GM20431 (cell line): ENCODE measurements around the gene STARD13.

Source experiments
- in situ Hi-C: fragments of 300-500 bp; cut with MseI, MboI; formaldehyde crosslinking; loops from one replicate; pipeline ENCODE4 v1.15.0; 2020; ENCODE audit warnings: low sequenced_read_pairs; ENCODE audit not compliant: unreplicated experiment

STARD13 gene

GRCh38 chr13:33233547-33233946 is 52.0 kb downstream of the STARD13 start:
- in situ Hi-C loops = loop anchor here (25.0 kb wide), 1 partner anchor 304 kb away; no protein-coding TSS in a partner anchor

- in situ Hi-C loops = loop anchor here (25.0 kb wide), 1 partner anchor 304 kb away; no protein-coding TSS in a partner anchor
Measured at GRCh38 chr13:33232883-33233282, 52.7 kb downstream of the STARD13 start.

GRCh38 chr13:33231339-33231738 is 54.2 kb downstream of the STARD13 start:
- in situ Hi-C loops = loop anchor here (25.0 kb wide), 1 partner anchor 306 kb away; no protein-coding TSS in a partner anchor

- in situ Hi-C loops = loop anchor here (25.0 kb wide), 1 partner anchor 307 kb away; no protein-coding TSS in a partner anchor
Measured at GRCh38 chr13:33230178-33230881, 55.2 kb downstream of the STARD13 start.

- in situ Hi-C loops = loop anchor here (25.0 kb wide), 1 partner anchor 308 kb away; no protein-coding TSS in a partner anchor
Measured at GRCh38 chr13:33229446-33230177, 55.9 kb downstream of the STARD13 start.

DNA sequence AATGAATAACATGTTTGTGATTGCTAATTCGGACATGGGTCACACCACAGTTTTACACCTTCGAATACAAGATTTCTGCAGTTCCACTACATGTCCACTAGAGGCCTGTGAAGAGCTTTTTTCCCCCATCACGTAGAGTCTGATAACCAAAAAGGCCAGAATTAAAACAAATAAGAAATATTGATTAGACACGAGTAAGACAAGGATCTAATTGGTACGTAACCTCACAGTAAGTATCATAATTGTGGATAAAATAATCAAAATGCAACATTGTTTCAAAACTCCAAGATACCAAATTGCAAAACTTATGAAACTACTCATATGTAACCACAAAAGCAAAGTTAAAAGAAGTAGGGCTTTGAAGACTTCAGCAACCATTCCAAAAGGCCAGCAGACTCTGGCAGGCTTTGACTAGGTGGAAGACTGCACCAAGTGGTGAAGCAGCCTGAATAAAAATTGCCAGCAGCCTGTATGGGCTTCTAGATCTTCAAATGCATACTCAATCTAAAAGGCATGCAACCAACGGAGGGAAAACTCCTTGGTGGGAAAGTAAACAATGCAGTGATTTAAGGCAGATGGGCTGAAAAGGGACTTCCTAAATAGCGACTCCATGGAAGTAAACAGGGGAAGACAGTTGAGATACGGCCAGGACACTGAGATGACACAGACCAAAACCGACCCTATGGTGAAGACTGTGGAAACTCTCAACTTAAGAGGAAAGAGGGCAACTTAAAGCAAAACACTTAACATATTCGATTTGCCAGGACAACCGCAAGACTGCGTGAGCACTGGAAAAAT is 56.7 kb downstream of the STARD13 start:
- in situ Hi-C loops = loop anchor here (25.0 kb wide), 1 partner anchor 308 kb away; no protein-coding TSS in a partner anchor

- in situ Hi-C loops = loop anchor here (25.0 kb wide), 1 partner anchor 309 kb away; no protein-coding TSS in a partner anchor
Measured at GRCh38 chr13:33227927-33228647, 57.5 kb downstream of the STARD13 start.

DNA sequence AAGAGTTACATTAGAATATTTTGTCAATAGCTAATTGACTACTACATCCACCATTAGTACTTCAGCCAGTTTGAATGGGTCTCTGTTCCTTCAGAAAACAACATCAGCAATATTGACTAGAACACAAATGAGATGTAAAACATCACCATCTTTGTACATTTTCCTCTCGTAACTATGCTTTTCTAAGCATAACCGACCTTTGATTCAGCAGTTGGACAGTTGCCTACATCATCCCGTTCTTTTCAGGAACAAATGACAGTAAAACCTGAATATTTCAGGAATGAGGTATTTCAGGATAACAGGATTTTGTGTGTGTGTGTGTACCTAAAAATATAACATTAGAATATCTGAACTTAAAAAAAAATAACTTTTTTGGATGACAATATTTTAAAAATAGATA is 60.9 kb downstream of the STARD13 start:
- in situ Hi-C loops = loop anchor here (25.0 kb wide), 1 partner anchor 313 kb away; no protein-coding TSS in a partner anchor

GRCh38 chr13:33224191-33224590 is 61.4 kb downstream of the STARD13 start:
- in situ Hi-C loops = no loop called here

GRCh38 chr13:33219926-33220325 is 65.6 kb downstream of the STARD13 start:
- in situ Hi-C loops = no loop called here

- in situ Hi-C loops = no loop called here
Measured at GRCh38 chr13:33218426-33218825, 67.1 kb downstream of the STARD13 start.

- in situ Hi-C loops = no loop called here
Measured at GRCh38 chr13:33218020-33218419, 67.5 kb downstream of the STARD13 start.

DNA sequence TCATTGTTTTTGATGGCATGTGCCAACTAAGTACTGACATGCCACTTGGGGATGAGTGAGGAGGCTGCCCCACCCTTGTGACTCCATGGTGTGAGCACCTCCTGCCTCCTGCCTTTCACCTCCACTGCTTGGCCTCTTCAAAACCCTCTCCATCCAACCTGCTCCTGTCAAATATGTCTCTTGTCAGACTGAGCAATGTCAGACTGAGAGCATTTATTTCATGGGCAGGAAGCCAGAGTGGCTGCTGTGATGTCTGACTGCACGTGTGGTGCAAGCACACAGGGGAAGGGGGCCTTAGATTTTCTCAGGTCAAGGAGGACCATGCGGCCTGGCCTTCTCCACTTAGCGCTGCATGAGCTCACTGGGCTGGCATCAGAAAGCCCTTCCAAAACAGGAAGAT is 68.3 kb downstream of the STARD13 start:
- in situ Hi-C loops = no loop called here

DNA sequence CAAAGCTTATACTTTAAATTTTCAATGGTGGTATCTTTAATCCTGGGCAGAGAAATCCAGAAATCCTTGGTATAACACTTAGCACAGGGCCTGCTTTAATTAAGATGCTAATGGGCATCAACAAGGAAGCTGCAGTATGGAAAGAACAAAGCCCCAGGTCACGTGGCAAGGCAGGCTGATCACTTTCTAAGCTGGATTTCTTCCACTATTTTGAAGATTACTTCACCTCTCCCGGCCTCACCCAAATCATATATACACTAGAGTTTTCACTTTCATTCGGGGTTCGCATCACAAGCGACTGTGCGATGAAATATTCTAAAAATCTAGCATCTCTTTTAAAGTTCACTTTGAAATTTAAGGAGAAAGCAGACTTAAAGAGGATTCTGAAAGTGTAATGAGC is 71.8 kb downstream of the STARD13 start:
- in situ Hi-C loops = no loop called here

- in situ Hi-C loops = no loop called here
Measured at GRCh38 chr13:33213024-33213768, 72.4 kb downstream of the STARD13 start.

DNA sequence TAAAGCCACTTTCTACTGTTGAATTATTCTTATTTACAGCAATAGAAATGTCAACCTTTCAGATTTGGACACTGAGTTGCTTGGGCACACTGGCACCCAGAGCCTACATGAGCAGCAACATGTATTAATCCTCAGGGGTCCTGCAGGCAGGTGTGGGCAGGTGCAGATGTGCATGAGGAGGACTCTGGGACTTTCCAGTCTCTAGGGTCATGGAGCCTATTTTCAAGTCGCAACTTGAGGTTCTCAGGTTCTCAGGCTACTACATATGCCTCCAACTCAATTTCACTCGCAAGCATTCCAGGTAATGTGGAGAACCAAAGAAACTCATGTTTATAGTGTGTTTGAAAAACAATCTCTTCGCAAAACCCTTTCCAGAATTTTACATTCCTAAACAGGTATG is 73.2 kb downstream of the STARD13 start:
- in situ Hi-C loops = no loop called here

DNA sequence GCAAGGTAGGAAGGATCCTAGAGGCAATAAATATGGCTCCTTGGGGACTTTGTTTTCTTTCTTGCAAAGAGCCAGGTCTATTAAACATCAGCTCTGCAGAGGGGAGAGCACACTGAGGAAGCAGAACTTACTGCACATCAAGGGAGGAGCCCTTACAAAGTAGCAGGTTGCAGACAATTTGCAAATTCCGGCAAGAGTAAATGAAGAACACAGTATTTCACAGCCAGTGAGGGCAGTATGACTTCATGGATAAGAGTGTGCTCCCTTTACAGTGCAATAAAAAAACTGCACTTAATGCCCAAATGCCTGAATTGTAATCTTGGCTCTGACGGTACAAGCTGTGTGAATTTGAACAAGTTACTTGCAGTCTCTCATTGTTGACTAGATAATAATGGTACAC is 75.5 kb downstream of the STARD13 start:
- in situ Hi-C loops = no loop called here

DNA sequence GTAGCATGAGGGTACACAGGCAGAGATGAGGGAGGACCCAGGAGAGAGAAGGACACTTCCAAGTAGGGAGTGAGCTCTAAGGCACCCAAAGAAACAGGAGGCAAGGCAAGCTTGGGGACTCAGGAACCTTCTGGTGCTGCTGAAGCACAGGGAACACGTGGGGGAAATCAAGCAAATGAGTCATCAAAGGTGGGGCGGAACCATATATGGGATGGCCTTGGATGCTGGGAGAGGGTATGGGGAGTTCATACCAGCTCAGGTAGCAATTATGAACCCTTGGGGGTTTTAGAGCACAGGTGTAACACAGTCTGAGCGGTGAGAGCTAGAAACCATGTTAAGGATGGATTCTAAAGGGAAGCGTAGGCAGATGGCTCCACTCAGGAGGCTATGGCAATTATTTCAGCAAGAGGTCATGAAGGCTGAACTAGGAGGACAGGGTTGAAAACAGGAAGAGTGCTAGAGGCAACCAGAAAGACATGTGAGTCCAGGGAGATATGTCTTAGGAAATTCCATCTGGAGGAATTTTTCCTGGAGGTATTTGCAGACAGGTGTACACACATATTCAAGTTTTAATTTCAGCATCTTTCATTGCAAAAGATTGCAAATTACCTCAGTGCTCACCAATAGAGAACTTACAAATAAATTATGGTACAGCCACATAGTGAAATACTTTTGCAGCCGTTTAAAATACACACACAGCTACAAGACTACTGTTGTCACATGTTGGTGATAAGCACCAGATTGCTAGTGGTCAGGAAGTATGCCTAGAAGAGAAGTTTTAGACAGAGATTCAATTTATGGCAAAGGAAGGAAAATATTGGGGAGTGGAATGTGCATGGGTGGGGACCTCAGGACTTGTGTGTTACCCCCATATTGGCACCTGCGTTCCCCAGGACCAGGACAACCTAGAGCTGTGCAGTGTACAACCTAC is 77.0 kb downstream of the STARD13 start:
- in situ Hi-C loops = no loop called here
